ENCODE results near the gene ANKMY2.

Gene ANKMY2

DNA sequence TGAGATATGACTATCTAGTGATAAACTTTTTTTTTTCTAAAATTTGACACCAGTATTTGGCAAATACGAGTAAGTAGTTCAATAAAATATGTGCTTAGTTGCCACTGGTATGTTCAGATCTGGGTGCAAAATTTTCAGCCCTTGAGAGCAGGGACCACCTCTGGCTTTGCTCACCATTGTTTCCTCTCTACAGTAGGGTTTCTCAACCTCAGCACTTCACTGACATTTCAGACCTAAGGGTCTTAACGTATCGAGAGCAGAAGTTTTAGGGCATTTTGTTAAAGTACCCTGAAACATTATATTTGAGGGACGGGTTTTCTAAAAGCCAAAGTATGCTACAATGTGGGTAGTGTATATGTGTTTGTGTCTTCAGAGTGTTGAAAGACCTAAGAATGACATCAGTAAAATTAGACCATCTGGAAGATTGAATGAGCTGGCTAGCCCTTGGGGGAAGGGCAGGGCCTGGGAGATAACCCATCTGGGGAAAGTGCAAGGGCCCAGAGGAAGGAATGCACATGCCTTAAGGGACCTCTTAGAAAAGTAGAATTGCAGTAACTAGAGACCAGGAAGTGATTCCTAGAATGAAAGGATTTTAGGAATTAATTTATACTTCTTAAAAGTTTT lies 12.2 kb upstream of the ANKMY2 start:
- DNase-seq: no peak

- DNase-seq: no peak
Observed at GRCh38 chr7:16656141-16656540, 10.6 kb upstream of the ANKMY2 start.

DNA sequence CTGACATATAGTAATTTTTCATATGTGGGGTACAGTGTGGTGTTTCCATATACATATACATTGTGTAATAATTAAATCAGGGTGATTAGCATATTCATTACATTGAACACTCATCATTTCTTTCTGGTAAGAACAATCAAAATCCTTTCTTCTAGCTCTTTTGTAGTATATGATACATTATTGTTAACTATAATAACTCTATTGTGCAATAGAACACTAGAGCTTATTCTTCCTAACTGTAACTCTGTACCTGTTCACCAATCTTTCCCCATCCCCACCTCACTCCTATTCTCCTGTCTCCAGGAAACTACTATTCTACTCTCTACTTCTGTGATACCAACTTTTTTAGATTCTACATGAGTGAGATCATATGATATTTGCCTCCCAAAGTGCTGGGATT lies 9.8 kb upstream of the ANKMY2 start:
- no peak for DNase-seq

DNA sequence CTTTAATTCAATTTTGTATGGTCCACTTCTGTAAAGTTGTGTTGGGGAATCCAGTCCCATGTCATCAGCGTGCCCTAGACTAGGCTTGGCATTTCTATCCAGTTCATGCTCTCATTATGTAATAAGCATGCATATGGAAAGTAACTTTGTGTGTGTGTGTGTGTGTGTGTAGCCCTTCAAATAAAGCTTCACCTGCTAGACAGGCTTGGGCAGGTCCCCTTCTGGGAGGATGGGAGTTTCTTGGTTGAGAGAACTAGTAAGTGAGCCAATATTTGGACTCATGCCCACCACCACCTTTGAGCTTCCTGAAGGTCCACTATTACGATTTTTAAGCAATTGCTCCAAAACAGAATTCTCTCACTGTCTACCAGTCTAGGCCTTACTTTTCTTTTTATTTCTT lies 7.3 kb upstream of the ANKMY2 start:
- peak; percentile 83 for DNase-seq

DNA sequence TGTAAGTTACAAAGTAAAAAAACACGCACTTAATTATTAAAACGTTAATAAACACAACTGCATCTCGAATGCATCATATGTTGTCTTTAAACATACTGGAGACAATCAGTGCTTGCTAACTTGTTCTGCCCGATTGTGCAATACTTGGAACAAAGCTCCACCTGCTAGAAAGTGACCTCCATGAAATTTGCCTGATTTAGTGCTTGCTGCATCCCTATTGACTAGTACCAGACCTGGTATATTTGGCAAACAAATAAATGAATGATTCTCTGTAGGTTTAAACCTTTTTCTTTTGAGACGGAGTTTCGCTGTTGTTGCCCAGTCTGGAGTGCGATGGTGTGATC lies 6.7 kb upstream of the ANKMY2 start:
- DNase-seq: no peak

- no peak for DNase-seq
Observed at GRCh38 chr7:16651396-16652239, 6.1 kb upstream of the ANKMY2 start.

GRCh38 chr7:16650266-16650665 lies 4.7 kb upstream of the ANKMY2 start:
- no peak for DNase-seq

GRCh38 chr7:16649196-16649595 lies 3.6 kb upstream of the ANKMY2 start:
- no peak for DNase-seq

DNA sequence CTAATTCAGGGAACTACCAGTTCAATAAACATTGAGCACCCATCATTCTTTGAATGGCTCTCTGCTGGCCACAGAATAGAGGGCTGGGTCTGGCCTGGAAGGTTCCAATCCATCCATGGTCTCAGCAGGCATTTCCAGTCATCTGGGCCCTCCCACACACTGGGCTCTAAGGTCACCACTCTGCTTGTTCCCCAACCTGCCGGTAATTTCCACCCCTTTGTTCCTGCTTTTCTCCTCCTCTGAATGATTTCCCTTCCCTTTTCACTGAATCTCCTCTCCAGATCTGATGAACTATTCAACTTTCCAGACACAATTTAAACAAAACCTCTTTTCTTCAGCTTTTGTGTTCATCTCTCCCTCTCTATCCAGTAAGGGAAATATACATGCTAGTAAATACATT lies 3.0 kb upstream of the ANKMY2 start:
- DNase-seq: no peak

DNA sequence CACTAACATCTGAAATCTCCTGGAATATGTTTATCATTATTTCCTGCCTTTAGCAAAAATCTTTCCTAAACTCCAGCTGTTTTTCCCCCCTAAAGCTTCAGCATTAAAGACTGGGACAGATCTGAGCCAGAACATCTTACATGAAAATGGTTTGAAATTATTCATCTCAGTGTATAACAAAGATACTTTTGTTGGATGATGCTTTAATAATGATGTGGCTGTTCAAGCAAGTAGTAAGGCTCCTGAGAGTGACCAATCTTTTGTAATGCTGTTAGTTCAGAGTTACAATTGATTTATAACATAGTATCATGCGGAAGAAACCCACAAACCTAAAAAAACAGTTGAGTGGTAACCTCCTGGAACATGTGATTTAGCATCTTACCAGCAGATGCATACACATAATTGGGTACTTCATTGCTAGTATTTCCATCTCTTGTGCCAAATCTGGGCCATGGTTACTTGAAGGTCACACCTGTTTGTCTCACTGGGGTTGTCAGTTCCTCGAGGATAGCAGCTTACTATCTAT lies 1.9 kb upstream of the ANKMY2 start:
- no peak for DNase-seq

GRCh38 chr7:16646472-16647072 lies 1.0 kb upstream of the ANKMY2 start:
- DNase-seq: no peak

DNA sequence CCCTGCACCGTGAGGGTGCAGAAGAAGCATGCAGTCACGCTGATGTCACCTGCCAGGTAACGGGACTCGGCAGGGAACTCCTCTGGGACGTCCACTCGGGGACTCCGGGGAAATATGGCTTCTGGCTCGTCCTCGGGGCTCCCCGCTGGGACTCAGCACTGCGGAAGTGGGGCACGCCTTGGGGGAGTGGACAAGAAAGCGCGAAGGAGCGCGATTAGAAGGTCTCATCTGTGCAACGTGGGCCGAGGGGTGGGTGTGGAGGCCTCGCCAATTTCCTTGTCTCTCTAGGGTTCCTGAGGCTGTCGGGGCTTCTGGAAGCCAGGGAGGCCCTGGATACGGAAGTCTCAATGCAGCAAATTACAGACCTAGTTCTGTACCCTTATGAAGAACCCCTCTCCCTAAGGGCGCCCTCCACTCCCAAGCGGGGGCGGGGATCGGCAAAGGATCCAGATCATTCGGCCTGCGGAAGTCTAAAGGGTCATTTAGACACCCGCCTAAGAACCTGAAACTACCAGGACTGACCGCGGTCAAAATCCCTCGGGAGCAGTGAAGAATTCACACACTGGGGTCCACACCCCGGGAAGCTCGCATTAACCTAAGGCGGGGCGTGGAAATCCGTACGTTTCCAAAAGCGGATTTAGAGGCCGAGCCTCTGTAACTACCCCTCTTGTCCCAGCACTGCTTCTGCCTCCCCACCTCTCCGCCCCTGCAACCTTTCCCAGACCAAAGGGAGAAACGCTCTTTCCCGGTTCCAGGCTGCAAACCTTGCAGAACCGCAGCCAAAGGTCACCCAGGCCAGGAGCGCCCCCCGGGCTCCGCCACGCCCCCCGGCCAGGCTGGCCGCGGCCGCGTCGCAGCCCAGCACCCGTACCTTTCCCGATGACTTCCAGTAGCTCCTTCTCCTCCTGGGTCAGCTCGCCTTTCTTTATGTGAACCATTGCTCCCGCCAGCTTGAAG lies 640 bp downstream of the ANKMY2 start:
- no peak for DNase-seq

- DNase-seq: no peak
Observed at GRCh38 chr7:16644157-16644556, 1.4 kb downstream of the ANKMY2 start.

DNA sequence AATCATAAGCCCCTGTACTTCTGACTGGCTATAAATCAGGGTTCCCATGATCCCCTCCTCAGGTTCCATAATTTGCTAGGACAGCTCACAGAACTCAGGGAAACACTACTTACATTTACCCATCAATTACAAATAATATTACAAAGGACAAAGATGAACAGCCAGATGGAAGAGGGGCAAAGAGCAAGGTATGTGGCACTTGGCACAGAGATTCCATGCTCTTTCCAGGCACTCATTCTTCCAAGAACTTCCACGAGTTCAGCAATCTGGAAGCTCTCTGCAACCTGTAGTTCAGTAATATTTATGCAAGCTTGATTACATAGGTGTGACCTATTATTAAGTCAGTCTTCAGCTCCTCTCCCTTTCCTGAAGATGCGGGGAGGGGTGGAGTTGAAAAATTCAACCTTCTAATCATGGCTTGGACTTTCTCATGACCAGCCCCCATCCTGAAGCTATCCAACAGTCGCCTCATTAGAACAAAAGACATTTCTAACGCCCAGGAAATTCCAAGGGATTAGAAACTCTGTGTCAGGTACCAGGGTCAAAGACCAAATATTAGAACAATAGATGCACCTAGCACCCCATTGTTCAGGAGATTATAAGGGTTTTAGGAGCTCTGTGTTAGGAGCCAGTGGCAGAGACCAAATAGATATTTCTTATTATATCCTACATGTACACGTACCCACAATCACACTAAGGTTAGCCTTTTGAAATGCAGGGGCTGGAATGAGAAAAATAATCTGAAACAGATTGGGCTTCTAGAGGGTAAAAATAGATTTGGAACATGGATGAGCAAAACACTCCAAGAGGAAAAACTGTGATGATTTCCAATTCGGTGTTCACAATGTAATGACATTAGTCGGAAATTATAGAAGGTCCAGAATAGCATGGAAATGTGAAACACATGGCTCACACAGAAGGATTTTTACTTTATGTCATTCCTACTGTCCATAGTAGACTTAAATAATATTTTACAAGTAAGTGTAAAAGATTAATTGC lies 7.0 kb downstream of the ANKMY2 start:
- DNase-seq: no peak

GRCh38 chr7:16637379-16637778 lies 8.2 kb downstream of the ANKMY2 start:
- no peak for DNase-seq

GRCh38 chr7:16636555-16637101 lies 8.9 kb downstream of the ANKMY2 start:
- no peak for DNase-seq

GRCh38 chr7:16634271-16634738 lies 11.2 kb downstream of the ANKMY2 start:
- DNase-seq: no peak

DNA sequence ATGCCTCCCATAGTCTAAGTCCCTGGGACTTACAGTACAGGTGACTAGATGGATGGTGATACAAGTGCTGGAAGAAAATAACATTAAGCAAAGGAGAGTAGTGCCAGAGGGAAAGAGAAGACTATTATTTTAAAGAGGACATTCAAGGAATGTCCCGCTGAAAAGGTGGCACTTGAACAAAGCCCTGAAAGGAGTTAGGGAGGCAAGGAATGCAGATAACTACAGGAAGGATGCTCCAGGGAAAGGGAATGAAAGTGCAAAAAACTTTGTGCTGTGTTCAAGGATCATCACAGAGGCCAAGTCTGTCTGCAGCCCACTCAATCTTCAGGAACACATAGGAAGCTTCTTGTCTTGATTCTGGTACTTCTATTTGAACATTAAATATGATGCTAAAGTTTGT lies 14.9 kb downstream of the ANKMY2 start:
- DNase-seq: no peak

DNA sequence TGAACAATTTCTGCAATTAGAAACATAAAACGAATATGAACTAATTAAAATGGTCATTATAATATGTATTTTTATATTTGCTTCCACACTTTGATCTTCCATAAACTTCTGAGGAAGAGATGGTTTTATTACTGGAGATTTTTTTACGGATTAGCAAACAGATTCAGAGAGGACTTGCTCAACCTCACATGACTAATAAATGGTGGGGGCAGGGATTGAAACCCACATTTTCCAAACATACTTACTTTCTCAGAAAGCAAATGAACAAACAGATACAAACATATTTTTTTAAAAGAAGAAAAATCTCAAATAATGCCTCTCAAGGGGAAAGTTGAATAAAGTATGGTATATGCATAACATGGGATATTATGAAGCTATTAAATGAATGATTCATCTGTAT lies 18.3 kb downstream of the ANKMY2 start:
- no peak for DNase-seq

- no peak for DNase-seq
Observed at GRCh38 chr7:16626388-16626787, 19.2 kb downstream of the ANKMY2 start.

- no peak for DNase-seq
Observed at GRCh38 chr7:16619979-16620408, 25.6 kb downstream of the ANKMY2 start.

Measured in DMS153 (cell line).